NCI-H2107 treated with DMSO at 0.1 percent for 48 hours (cell line): ENCODE data around the gene ILF2.
"Not testable (repeated sequence)": the region's sequence is repeated elsewhere in the genome, so short reads cannot be mapped to it uniquely, and the experiment has no call there.

Source experiments
- DNase-seq: peaks from one replicate; lab custom pipeline; 2025; ENCODE audit not compliant: unreplicated experiment; lab: John Stamatoyannopoulos, UW

ILF2 gene

DNA sequence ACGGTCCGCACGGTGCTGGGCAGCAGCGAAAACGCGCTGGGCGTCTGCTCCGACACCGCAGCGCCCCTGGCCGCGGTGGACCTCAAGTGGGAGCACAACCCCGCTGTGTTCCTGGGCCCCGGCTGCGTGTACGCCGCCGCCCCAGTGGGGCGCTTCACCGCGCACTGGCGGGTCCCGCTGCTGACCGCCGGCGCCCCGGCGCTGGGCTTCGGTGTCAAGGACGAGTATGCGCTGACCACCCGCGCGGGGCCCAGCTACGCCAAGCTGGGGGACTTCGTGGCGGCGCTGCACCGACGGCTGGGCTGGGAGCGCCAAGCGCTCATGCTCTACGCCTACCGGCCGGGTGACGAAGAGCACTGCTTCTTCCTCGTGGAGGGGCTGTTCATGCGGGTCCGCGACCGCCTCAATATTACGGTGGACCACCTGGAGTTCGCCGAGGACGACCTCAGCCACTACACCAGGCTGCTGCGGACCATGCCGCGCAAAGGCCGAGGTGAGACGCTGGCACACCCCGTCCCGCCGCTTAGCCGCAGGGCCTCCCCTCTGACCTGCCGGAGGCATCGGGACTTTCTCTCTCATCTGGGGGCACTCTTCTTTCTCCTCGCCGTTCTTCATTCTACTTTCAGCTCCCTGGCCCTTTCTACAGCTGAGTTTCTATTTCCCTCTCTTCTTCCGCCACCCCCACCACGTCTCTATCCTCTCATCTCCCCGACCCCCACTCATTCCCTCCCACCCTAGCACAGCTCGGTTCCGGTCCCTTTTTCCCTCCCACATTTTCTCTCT is 8.7 kb upstream of the ILF2 start:
- no peak for DNase-seq

DNA sequence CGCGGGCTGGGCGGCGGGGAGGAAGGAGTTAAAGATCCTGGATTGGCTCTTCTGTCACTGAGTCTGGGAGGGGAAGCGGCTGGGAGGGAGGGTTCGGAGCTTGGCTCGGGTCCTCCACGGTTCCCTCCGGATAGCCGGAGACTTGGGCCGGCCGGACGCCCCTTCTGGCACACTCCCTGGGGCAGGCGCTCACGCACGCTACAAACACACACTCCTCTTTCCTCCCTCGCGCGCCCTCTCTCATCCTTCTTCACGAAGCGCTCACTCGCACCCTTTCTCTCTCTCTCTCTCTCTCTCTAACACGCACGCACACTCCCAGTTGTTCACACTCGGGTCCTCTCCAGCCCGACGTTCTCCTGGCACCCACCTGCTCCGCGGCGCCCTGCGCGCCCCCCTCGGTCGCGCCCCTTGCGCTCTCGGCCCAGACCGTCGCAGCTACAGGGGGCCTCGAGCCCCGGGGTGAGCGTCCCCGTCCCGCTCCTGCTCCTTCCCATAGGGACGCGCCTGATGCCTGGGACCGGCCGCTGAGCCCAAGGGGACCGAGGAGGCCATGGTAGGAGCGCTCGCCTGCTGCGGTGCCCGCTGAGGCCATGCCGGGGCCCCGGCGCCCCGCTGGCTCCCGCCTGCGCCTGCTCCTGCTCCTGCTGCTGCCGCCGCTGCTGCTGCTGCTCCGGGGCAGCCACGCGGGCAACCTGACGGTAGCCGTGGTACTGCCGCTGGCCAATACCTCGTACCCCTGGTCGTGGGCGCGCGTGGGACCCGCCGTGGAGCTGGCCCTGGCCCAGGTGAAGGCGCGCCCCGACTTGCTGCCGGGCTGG is 7.9 kb upstream of the ILF2 start, which contains the start of gene NPR1:
TSS of gene NPR1 (plus strand) at position 170 of the 818 bp plus-strand sequence. CDS start at position 591, 421 bp downstream.
- DNase-seq, result no peak

DNA sequence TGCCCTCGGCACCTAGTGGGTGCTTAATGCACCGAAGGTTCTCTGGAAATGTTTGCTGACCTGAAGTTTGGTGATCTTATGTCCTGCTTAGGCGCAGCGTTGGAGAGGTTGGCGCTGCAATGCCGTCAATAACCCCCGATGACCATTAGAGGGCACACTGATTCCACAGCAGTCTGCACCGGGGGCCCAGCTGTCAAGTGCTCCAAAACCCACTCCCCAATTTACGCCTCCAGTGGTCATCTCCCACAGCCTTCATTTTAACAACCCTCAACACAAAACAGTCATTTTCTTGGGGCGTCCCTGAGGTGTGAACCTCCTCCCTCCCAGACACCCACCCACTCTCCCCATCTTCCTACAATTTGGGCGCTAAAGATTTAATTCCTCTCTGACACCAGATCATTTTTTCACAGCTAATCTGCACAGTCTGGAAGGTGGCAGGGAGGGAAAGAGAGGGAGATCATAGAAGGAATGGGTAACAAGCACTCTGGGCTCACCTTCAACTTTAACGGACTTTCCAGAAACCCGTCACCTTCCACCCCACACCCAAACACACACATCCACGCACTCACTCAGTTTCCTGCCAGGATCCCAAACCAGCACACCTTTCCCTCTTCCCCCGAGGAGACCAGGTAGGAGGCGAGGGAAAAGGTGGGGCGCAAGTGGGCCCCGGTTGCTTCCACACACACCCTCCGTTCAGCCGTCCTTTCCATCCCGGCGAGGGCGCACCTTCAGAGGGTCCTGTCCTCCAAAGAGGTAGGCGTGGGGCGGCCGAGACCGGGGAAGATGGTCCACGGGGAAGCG is 7.1 kb upstream of the ILF2 start:
- peak; percentile 36 for DNase-seq

DNA sequence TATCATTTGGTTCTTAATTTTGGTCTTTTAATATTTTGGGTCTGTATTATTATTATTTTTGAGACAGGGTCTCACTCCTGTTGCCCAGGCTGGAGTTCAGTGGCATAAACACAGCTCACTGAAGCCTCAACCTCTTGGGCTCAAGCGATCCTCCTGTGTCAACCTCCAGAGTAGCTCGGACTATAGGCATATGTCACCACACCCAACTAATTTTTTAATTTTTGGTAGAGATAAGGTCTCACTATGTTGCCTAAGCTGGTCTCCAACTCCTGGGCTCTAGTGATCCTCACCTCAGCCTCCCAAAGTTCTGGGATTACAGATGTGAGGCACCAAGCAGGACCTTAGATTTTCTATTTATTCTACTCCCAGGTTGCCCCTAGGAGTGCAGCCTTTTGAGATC is 2.7 kb upstream of the ILF2 start:
- no peak for DNase-seq

DNA sequence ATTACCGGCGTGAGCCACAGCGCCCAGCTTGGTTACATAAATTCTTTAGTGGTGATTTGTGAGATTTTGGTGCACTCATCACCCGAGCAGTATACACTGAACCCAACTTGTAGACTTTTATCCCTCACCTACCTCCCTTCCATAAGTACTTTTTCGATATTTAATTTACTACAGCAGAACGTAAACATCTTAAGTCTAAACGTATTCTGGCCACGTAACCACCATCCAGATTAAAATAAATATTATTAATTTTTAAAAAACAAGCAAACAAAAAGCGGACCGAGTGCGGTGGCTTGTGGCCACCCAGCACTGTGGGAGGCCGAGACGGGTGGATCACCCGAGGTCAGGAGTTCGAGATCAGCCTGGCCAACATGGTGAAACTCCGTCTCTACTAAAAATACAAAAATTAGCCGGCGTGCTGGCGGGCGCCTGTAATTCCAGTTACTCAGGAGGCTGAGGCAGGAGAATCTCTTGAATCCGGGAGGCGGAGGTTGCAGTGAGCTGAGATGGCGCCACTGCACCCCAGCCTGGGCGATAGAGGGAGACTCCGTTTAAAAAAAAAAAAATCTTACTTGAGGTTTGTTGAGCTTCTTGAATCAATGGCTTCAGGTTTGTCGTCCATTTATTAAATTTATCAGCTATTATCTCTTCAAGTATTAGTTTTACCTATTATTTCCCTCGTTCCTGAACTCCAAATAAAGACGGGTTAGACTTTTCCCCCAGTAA is 998 bp upstream of the ILF2 start:
- peak; percentile 87 for DNase-seq

DNA sequence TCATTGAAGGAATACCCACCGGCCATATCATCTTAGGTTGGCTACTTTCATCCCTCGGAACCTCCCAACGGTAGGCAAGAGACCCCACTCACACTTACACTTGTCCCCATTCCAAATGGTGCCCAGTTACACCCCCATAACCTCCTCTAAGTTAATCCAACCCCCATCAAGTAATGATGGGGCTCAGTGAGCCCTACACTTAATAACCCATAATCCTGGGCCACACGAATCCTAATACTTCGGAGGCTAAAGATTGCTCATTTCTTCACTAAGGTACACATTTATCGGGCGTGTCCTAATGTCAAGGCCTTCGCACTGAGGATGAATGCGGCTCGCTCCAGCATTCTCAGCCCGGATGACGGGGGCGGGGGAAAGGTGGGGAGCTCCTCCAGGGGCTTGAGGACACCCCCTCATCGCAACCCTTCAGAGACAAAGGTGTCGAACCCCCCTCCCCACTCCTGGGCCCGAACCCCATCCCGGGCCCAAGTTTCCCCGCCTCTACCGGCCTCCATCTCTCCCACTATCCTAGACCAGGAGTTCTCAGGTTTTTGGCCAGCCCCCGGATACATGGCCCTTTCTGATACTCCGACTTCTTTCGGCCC is 435 bp downstream of the ILF2 start:
- no peak for DNase-seq

DNA sequence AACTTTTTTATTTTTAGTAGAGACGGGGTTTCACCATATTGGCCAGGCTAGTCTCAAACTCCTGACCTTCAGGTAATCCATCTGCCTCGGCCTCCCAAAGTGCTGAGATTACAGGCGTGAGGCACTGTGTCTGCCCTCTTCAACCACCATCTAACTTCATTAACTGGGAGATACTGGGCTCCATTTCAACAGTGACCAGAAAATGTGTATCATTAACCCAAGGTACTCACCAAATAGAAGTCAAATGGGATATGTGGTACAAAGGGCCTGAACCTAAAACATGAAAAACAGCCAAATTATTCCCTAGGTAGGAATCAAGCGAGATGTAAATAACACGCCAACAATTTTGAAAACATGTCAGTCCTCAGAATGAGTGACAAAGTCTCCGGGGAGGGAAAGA is 1.2 kb downstream of the ILF2 start:
- no peak for DNase-seq

DNA sequence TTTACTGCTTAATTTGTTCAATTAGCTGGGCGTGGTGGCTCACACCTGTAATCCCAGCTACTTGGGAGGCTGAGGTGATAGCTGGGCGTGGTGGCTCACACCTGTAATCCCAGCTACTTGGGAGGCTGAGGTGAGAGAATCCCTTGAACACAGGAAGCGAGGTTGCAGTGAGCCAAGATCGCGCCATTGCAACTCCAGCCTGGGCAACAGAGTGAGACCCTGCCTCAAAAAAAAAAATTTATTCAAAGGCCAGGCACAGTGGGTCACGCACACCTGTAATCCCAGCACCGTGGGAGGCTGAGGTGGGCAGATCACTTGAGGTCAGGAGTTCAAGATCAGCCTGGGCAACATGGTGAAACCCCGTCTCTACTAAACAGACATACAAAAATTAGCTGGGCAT is 2.1 kb downstream of the ILF2 start:
- DNase-seq, result not testable (repeated sequence)

DNA sequence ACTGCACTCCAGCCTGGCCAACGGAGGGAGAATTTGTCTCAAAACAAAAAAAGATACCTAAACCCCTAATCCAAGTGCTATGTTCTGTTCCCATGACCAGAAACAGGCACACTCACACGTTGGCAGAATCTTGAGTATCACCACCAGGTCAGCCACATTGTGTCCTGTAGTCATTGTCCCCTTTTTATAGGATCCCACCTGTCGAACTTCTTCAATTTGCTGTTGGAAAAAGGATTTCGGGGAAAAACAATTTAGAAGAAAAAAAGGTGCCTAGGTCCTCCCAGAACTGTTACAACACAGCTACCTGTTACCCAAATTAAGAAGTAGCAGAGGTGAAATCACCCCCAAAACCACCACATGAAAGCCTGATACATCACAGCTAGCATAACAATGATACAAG is 3.4 kb downstream of the ILF2 start:
- DNase-seq, result no peak

DNA sequence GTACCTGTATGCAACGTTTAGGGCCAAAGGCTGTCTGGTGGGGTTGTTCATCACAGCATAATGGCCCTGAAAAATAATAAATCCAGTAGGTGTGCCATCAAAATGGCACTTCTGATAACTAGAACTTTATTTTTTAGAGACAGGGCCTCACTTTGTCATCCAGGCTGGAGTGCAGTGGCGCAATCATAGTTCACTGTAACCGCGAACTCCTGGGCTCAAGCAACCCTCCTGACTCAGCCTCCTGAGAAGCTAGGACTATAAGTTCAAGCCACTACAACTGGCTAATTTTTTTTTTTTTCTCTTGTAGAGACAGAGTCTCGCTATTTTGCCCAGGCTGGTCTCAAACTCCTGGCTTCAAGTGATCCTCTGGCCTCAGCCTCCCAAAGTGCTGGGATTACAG is 7.6 kb downstream of the ILF2 start:
- DNase-seq, result no peak

DNA sequence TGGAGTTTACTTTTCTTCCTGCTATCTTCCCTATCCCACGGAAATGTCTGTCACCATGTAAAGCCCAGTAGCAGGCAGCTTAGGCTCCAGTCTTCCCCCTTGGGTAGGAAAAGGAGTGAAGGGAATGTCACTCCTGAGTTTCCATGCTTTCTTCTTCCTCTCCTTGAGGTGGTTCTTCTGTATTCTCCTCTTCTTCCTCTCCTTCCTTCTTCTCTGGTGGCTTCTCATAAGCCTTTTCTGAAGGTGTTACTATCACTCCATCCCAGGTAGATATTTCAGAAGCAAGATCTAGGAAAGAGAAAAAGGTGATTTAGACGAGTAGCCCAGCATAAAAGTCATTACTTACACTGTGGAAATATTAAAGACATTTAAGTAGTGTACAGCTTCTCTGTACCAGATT is 8.5 kb downstream of the ILF2 start:
- no peak for DNase-seq

DNA sequence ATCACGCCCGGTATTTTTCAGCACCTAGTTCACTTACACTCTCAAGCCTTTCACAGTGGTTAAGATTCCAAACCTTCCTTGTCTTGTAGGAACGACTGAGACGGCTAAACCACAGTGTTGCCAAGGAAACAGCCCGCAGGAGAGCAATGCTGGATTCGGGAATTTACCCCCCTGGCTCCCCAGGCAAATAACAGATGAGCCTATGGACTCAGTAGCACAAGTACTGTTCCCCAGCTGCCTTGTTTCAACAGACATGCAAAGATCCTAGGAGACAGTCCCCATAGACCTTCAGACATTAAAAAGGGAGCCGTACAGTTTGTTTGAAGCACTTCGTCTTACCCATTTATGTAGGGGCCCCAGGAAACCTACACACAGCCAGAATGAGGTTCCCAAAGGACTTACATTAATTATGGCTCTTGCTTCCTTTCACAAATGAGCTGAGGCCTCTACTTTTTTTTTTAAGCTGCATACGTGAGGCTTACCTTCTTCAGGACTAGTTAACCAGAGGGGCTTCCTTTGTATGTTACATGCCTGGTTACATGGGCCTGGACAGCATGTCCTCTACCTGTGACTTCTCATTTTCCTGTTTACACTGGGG is 9.6 kb downstream of the ILF2 start:
- no peak for DNase-seq

DNA sequence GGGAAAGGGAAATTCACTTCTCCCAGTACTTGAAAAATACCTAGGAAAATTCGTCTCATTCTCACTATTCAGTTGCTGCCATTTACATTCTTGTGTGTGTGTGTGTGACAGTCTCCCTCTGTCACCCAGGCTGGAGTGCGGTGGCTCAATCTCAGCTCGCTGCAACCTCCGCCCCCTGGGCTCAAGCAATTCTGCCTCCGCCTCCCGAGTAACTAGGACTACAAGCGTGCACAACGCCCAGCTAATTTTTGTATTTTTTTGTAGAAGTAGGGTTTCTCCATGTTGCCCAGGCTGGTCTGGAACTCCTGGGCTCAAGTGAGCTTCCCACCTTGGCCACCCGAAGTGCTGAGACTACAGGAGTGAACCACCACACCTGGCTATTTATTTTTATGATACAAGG is 11.1 kb downstream of the ILF2 start:
- DNase-seq, result no peak

DNA sequence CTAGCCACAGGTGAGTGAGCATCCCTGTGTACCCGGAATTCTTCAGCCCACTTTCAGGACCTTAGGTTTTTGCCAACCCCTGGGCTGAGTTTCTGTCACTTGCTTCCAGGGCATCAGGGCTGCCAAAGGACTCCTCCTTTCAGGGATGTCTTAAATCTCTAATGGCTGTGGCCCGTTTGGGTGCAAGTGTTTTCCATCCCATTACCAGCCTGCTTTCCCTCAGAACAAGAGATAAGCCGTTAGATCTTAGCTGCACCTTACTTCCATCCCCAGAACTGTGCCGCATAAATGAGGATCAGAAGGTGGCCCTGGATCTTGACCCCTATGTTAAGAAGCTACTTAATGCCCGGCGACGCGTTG is 11.6 kb downstream of the ILF2 start:
- no peak for DNase-seq

DNA sequence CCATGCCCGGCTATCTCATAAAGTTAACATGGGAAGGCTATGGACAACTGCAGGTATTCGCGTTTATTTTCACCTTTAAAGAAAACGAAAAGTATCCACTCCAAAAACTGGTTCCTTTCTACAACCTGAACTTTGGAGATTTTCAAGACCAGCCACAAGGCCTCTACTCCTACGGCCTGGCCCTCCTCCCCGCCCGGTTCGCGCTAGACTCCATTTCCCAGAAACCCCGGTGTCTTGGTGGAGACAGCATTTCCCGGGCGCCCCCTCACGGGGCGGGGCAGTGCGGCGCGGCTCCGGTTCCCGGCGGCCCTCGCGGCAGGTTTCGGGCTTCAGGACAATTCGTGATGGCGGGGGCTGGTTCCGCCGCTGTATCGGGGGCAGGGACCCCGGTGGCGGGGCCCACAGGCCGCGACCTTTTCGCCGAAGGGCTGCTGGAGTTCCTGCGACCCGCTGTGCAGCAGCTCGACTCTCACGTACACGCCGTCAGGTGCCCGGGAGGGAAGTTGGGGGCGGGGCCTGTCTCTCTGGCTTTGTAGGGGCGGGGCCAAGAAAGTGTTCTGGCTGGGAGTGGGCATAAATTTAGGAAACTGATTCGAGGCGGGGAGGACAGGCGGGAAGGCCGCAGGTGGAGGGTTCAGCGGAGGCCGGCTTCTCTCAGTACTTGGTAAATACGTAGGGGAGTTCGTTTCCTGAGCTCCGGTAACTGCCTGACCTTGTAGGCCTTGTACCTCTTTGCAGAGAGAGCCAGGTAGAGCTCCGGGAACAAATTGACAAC is 12.2 kb downstream of the ILF2 start, which contains the start of gene SNAPIN:
TSS of gene SNAPIN (plus strand) at position 304 of the 775 bp plus-strand sequence. CDS start at position 345, 41 bp downstream.
- peak; percentile 78 for DNase-seq

DNA sequence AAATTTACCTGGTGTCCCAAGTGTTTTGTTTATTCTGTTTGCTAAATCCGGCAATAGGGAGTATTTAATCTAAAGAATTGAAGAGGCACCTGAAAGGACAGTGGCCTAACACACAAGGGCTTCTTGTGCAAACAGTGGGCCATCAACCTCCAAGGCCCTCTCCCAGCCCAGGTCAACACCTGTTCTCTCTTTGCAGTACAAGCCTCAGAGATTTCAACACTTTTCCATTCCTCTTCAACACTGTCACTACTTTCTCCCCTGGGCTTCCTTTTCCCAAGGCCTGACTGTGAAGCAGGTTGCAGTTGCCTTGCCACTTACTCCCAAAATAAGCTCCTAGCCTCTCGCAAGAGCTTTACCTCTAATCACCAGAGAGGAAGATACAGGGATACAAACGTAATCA is 15.5 kb downstream of the ILF2 start:
- no peak for DNase-seq

DNA sequence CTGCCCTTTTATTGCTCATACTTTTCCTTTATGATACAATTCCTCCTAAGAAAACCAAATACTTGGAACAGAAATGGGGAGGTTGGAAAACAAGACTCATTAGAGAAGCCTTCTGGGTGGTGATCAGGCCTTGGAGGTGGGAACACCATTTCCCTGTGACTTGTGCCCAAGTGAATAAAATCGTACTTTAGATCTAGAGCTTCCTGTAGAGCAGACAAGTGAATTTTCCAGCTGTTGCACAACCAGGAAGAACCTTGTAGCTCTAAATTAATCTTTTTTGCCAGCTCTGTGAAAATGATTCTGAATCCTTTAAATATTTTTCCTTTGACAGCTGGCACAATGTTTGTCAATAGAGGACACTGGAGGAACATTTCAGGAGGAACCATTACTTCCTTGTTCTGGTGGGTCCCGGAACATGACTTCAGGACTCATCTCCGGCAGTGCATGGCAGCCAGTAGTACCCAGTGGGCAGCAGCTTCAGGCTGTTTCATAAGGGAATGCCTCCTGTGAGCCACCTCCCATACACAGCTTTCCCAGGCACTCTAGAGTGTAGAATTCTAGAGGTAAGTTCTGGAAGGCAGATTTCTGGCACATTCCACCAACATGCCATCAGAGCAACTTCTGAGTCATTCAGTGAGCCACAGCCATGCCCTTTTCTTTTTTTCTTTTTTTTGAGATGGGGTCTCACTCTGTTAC is 17.8 kb downstream of the ILF2 start:
- no peak for DNase-seq

DNA sequence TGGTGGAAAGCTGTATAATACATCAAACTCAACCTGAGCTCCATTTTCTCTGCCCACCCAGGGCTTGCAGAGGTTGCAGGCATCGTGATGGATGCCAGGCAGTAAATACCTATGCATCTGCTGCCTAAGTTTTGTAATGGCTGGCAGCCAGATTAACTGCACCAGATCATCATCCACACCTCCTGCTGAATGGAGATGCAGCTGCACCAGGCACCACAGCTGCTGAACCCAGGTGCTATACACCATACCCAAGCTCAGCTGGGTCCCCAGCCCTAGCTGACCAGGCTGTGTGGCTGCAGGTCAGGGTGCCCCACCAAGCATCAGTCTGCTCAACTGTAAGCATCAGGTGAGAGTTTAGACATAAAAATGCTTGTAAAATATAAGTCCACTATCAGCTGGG is 19.0 kb downstream of the ILF2 start:
- no peak for DNase-seq

DNA sequence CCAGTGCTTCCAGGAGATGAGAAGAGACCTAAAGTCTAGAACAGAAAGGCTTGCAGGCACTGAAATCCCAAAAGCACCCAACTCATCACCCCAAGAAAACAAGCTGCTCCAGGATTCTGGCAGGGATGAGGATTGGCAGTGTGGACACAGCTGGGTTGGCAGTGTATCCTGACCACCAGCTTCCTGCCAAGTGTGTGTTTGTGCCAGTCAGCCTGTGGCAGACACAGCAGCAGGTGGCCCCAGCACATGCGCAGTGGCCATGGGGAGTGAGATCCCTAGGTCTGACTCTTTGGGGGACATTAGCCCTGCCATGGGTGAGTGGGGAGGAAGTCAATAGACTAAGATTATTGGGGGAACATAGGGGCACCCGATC is 20.9 kb downstream of the ILF2 start:
- no peak for DNase-seq
